AG09309 (cell line): Measurements from ENCODE around the gene MAP3K14.
"Not testable (repeated sequence)": the region's sequence is repeated elsewhere in the genome, so short reads cannot be mapped to it uniquely, and the experiment has no call there.

Experiments
- DNase-seq: peaks from one replicate; pipeline ENCODE4 v3.0.0-alpha.2; 2010; ENCODE audit warnings: low read depth
- H3K4me3 ChIP-seq: 2 replicates; pipeline ENCODE4 v1.5.1; 2011; ENCODE audit warnings: mild to moderate bottlenecking, low read depth, low read length, moderate library complexity; ENCODE audit not compliant: control insufficient read depth
- CTCF ChIP-seq: IDR thresholded peaks from 2 replicates; pipeline ENCODE4 v1.5.1; 2011; ENCODE audit warnings: mild to moderate bottlenecking, low read depth, low read length, inconsistent platforms; ENCODE audit not compliant: insufficient read depth, control insufficient read depth; ENCODE audit errors: missing control alignments

The MAP3K14 gene

GRCh38 chr17:45345554-45346215 is 28.9 kb upstream of the MAP3K14 start:
- DNase-seq, result peak; percentile 99
- H3K4me3 ChIP-seq, result no peak overlapping the region
- no peak for TF ChIP-seq CTCF

- H3K4me3 ChIP-seq, result no peak overlapping the region
- no peak for DNase-seq
- TF ChIP-seq CTCF, result no peak
Measured at GRCh38 chr17:45345246-45345553, 28.4 kb upstream of the MAP3K14 start.

GRCh38 chr17:45343967-45344664 is 27.3 kb upstream of the MAP3K14 start:
- not testable (repeated sequence) for H3K4me3 ChIP-seq, DNase-seq

- no peak overlapping the region for H3K4me3 ChIP-seq
- DNase-seq, result no peak
- TF ChIP-seq CTCF, result no peak
Measured at GRCh38 chr17:45342871-45343526, 26.2 kb upstream of the MAP3K14 start.

GRCh38 chr17:45342306-45342705 is 25.5 kb upstream of the MAP3K14 start:
- no peak for DNase-seq
- TF ChIP-seq CTCF, result no peak
- no peak overlapping the region; the same call in 1 of the 2 replicates for H3K4me3 ChIP-seq

- DNase-seq, result peak; percentile 95
- peak overlapping the region; percentile 1 for H3K4me3 ChIP-seq
- no peak for TF ChIP-seq CTCF
Measured at GRCh38 chr17:45341533-45342158, 24.8 kb upstream of the MAP3K14 start.
